Vagina (tissue), 2 donors: ENCODE measurements around the gene BICC1.

Experiments used
- POLR2A ChIP-seq, 2 donors: fragments of 450-650 bp; IDR thresholded peaks; one replicate each; pipeline ENCODE4 v1.6.1; 2017; ENCODE audit warnings: antibody characterized with exemption in 2 of 2, mild to moderate bottlenecking in 2 of 2, moderate library complexity in 2 of 2
- POLR2AphosphoS5 ChIP-seq, 2 donors: sonication (generic); formaldehyde crosslinking; IDR thresholded peaks; one replicate each; pipeline ENCODE4 v1.9.0; 2017; ENCODE audit warnings: antibody characterized with exemption in 2 of 2, mild to moderate bottlenecking in 2 of 2, low read depth in 1 of 2; ENCODE audit not compliant: insufficient read depth in 1 of 2
- TF ChIP-seq, protein P1 (sequence below), 3 experiments: fragments of 450-650 bp in 2 of 3; fragments of 200-600 bp in 1 of 3; sonication (generic) in 1 of 3; IDR thresholded peaks; one replicate each; pipeline ENCODE4 v1.5.1; 2017 to 2019; ENCODE audit warnings: antibody characterized with exemption in 3 of 3, mild to moderate bottlenecking in 2 of 3, moderate library complexity in 2 of 3

DNA sequence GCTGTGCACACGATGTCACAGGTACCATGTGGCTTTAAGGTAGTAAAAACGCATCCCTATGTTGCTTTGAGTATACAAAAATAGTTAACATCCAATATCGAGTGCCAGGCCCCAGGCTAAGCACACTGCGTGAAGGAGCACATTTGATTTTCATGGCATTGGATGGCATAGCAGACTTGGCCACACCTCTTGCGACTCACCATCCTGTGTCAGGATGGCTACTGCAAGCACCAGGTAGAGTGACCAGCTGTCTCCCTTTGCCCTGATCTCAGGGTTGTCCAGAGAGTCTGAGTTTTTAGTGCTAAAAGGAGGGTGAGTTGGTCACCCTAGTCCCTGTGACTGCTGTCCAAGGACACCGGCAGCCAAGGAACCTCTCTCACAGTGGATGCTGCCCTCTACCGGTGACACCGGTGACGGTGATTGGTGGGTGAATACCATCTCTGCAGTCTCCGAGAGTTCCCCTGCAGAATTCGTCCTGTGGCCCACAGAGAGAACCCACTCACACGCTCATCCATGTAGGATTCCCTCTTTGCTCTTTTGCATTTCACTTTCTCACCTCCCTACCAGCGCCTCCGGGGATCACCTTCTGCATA is 76.1 kb downstream of the BICC1 start:
- TF ChIP-seq, protein P1, sequence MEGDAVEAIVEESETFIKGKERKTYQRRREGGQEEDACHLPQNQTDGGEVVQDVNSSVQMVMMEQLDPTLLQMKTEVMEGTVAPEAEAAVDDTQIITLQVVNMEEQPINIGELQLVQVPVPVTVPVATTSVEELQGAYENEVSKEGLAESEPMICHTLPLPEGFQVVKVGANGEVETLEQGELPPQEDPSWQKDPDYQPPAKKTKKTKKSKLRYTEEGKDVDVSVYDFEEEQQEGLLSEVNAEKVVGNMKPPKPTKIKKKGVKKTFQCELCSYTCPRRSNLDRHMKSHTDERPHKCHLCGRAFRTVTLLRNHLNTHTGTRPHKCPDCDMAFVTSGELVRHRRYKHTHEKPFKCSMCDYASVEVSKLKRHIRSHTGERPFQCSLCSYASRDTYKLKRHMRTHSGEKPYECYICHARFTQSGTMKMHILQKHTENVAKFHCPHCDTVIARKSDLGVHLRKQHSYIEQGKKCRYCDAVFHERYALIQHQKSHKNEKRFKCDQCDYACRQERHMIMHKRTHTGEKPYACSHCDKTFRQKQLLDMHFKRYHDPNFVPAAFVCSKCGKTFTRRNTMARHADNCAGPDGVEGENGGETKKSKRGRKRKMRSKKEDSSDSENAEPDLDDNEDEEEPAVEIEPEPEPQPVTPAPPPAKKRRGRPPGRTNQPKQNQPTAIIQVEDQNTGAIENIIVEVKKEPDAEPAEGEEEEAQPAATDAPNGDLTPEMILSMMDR (IDR thresholded peaks at IDR 0.05) = no peak
- TF ChIP-seq POLR2A (IDR thresholded peaks at IDR 0.05) (no peak), POLR2AphosphoS5 (IDR thresholded peaks at IDR 0.05; ENCODE audit: insufficient read depth in 1 of 2, low read depth in 1 of 2) (no peak)
